SK-MEL-5 (cell line): ENCODE data around the gene CNTN1. TPM values are rescaled to one million over a fixed set of nuclear protein-coding genes. Genes with fewer than 3 reads are reported as not detected.

Source experiments
- DNase-seq: peaks from one replicate; pipeline ENCODE4 v3.0.0-alpha.2; 2016; ENCODE audit warnings: low read depth, low spot score
- in situ Hi-C: cut with HindIII; loops from 2 replicates; pipeline ENCODE4 v1.10.0; 2016; ENCODE audit warnings: low sequenced_read_pairs, high pct_unique_total_duplicates, low pct_unique_long_range_greater_than_20kb
- total RNA-seq: library from RNA; depleted of rRNA; stranded (reverse); fragments of >200 nt; shearing (Covaris generic); gene quantifications from 2 replicates; pipeline ENCODE4 v1.2.3, GENCODE V29; 2014

Gene CNTN1
- total RNA-seq, 1 experiment from 2014 or later: 79.1 TPM

GRCh38 chr12:40971911-40972310 is 279.7 kb downstream of the CNTN1 start:
- in situ Hi-C loops: no loop called here
- no peak for DNase-seq

- peak; percentile 23 for DNase-seq
- in situ Hi-C loops: no loop called here
Observed at GRCh38 chr12:40976546-40976945, 284.3 kb downstream of the CNTN1 start.

- in situ Hi-C loops: no loop called here
- peak; percentile 45 for DNase-seq
Observed at GRCh38 chr12:40980427-40980961, 288.3 kb downstream of the CNTN1 start.

GRCh38 chr12:40986001-40986400 is 293.8 kb downstream of the CNTN1 start:
- no peak for DNase-seq
- in situ Hi-C loops: no loop called here

- in situ Hi-C loops: no loop called here
Observed at GRCh38 chr12:40988355-40988754, 296.1 kb downstream of the CNTN1 start.

GRCh38 chr12:40988824-40989223 is 296.6 kb downstream of the CNTN1 start:
- in situ Hi-C loops: no loop called here
- DNase-seq: no peak

More at GRCh38 chr12:40988355-40988754, 296.1 kb downstream of the CNTN1 start:
- DNase-seq: peak; percentile 72

- no peak for DNase-seq
- in situ Hi-C loops: no loop called here
Observed at GRCh38 chr12:40989785-40990184, 297.5 kb downstream of the CNTN1 start.

GRCh38 chr12:40992158-40992557 is 299.9 kb downstream of the CNTN1 start:
- in situ Hi-C loops: no loop called here
- DNase-seq: no peak

GRCh38 chr12:40992674-40993073 is 300.4 kb downstream of the CNTN1 start:
- no peak for DNase-seq
- in situ Hi-C loops: no loop called here

- in situ Hi-C loops: no loop called here
- DNase-seq: no peak
Observed at GRCh38 chr12:40993158-40993557, 300.9 kb downstream of the CNTN1 start.

GRCh38 chr12:40996091-40996490 is 303.9 kb downstream of the CNTN1 start:
- DNase-seq: no peak
- in situ Hi-C loops: no loop called here

GRCh38 chr12:40999210-40999609 is 307.0 kb downstream of the CNTN1 start:
- no peak for DNase-seq
- in situ Hi-C loops: no loop called here

GRCh38 chr12:41008472-41008871 is 316.2 kb downstream of the CNTN1 start:
- no peak for DNase-seq
- in situ Hi-C loops: no loop called here

- peak; percentile 59 for DNase-seq
- in situ Hi-C loops: no loop called here
Observed at GRCh38 chr12:41011939-41012338, 319.7 kb downstream of the CNTN1 start.

- no peak for DNase-seq
- in situ Hi-C loops: no loop called here
Observed at GRCh38 chr12:41013881-41014642, 321.8 kb downstream of the CNTN1 start.

- in situ Hi-C loops: no loop called here
- DNase-seq: no peak
Observed at GRCh38 chr12:41014643-41015020, 322.4 kb downstream of the CNTN1 start.

GRCh38 chr12:41018010-41018409 is 325.8 kb downstream of the CNTN1 start:
- in situ Hi-C loops: no loop called here
- DNase-seq: no peak

- DNase-seq: peak; percentile 87
- in situ Hi-C loops: no loop called here
Observed at GRCh38 chr12:41019461-41019860, 327.2 kb downstream of the CNTN1 start.

GRCh38 chr12:41023836-41024235 is 331.6 kb downstream of the CNTN1 start:
- peak; percentile 93 for DNase-seq
- in situ Hi-C loops: no loop called here
